DMS114 treated with DMSO at 0.1 percent for 48 hours (cell line): ENCODE data around the gene HEATR5A.
"Not testable (repeated sequence)": the region's sequence is repeated elsewhere in the genome, so short reads cannot be mapped to it uniquely, and the experiment has no call there.

Experiments used
- DNase-seq: peaks from one replicate; lab custom pipeline; 2025; ENCODE audit not compliant: unreplicated experiment; lab: John Stamatoyannopoulos, UW

HEATR5A gene

DNA sequence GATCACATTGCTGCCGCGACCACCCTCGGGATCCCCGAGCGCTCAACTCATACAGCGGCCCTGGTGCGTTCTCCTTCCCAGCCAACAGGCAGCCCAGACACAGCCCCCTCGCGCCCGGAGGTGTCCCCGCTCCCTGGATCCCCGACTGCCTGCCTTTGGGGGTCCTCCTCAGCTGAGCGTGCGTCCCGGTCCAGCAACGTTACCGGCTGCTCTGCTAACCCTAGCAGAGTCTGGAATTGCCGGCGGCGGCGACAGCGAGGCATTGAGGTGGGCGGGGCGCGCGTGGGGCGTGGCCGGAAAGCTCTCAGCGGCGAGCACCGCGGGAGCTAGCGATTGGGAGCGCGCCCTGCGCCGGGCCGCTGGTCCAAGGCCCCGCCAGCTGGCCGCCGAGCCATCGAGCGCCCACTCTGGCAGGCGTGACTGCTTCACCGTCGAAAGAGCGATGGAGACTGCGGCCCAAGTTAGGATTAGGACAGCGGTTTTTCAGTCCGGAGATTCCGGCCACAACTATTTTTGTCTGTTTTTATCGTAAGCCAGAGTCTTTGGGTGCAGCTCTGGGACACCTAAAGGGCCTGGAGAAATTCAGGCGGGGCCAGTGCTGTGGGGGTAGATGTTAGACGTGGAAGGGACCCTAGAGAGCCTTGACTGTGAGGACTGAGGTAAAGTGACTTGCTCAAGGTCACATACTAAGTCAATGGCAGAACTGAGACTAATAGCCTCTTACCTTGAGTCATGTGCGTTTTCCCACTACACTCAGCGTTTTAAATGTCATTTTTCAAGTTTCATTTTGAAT lies at the start of gene HEATR5A:
Gene HEATR5A (minus strand): TSS at position 232 of the 793 bp plus-strand sequence. CDS start 17,575 bp downstream, outside the sequence.
- DNase-seq, result peak; percentile 86

- no peak for DNase-seq
Observed at GRCh38 chr14:31466554-31466953, 46.2 kb upstream of the HEATR5A start.

DNA sequence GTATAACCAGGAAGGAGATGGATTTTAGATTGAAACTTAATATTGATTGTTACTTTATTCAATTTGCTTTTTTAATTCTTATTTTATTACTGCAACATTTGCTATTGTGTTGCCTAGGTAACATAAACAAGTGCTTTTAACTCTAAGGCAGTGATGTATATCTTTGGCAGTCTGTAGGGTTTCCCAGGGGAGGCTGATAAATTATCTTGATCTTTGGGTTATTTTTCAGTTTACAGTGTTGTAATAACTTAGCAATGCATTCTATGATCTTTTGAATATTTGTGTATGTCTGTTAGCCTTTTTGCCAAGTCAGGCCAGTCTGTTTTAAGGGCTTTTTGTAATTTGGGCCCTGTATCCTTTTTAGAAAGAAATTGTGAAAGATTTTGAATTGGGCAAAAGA lies 44.8 kb upstream of the HEATR5A start:
- DNase-seq, result no peak

DNA sequence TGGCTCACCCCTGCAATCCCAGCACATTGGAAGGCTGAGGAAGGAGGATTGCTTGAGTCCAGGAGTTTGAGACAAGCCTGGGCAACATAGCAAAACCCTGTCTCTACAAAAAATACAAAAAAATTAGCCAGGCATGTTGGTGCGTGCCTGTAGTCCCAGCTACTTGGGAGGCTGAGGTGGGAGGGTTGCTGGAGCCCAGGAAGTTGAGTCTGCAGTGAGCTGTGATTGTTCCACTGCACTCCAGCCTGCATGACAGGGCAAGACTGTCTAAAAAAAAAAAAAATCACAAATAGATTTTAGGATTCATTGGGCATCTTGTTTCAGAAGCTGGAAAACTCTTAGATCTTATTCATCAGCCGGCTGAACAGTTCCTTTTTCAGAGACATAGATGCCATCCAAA lies 42.1 kb upstream of the HEATR5A start:
- not testable (repeated sequence) for DNase-seq

DNA sequence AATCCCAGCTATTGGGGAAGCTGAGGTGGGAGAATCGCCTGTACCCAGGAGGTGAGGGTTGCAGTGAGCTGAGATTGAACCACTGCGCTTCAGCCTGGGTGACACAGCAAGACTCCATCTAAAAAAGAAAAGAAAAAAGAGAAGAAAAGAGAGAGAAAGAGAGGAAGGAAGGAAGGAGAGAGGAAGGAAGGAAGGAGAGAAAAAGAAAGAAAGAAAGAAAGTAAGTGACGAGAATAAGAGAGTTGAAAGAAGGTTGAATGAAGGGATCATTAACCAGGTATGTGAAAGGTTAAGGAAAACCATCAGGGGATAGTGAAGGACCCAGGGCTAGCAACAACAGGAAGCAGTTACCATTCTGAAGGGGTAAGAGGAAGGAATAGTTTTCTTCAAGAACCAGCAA lies 41.2 kb upstream of the HEATR5A start:
- no peak for DNase-seq

- DNase-seq, result no peak
Observed at GRCh38 chr14:31457665-31458659, 37.6 kb upstream of the HEATR5A start.

DNA sequence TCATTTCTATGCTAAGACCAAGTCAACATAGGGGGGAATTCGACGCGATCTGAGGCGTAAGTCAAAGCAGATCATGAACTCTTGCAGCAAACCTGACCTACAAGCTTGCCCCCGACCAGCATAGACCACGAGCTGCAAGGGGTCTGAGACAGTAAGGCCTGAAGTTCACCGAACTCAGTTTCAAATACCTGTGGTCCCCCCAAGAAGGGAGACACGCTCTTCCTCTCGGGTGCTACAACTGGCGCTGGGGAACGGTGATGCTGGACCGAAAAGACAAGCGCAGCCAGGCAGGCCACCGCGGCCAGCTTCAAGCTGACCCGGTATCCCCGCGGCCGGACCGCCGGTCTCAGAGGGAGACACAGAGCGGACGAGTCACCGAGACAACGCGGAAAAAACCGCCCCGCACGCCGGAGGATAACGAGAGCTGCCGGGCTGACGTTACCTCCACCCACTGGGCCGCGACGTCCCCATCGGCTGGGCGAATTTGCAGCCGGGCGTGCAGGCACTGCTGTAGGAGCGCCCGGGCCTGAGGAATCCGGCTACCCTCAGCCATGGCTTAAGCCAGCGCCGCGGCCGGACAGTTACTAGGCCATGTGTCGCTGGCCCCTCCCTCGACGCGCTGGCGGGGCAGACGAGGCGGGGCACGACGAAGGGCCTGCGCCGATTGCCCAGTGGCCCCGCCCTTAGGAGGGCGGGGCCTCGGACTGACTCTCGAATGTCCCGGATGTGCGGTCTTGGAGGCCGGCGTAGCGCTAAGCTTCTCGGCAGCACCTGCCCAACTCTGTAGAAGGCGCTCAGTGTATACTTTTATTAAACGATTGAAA lies 36.7 kb upstream of the HEATR5A start, which contains the start of gene DTD2:
Gene DTD2 (minus strand): TSS at position 666 of the 824 bp plus-strand sequence. CDS start 113 bp downstream, at position 553.
- DNase-seq, result peak; percentile 84

DNA sequence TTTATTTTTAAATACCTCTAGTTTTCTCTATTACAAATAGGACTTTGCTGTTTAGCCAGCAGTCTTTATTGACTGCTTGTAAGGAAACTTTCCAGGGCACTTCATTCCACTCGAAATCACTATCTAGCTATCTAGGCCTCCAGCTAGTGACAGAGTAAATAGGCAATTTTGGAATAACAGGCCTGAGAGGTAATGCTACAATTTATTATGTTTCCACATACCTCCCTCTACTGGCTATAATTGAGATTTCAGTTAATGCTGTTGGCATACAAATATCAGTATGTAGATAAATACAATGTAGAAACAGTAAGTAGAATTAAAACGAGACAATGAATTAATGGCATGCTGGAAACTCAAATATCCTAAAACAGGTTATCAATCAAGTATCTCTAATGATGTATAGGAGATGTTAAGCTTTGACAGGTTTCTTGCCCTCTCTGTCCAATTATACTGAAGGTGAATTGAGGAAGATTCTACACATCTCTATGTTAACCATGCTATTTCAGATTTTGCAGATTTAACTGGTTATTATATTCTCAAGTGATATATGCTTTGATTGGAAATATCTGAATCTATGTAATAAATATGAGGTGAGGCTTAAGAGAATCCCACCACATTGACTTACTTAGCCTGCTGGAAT lies 29.7 kb upstream of the HEATR5A start:
- no peak for DNase-seq

DNA sequence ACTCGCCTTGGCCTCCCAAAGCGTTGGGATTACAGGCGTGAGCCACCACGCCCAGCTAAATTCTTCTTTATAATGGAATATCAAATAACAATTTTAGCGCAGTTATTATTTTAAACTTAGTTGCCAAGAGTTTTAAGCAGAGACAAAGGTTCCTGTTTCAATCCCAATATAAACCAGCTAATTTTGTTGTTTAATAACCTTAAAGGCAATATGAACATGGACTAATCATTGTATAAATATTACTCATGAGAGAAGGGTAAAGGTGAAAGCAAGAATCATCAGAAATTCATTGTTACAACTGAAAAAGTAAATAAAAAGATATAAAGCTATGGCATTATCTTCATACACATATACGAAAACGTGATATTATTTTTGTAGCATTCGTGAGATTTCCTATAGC lies 28.8 kb upstream of the HEATR5A start:
- DNase-seq, result no peak

GRCh38 chr14:31445703-31446102 lies 25.4 kb upstream of the HEATR5A start:
- no peak for DNase-seq

GRCh38 chr14:31442284-31442683 lies 21.9 kb upstream of the HEATR5A start:
- DNase-seq, result no peak

GRCh38 chr14:31441273-31442111 lies 21.1 kb upstream of the HEATR5A start:
- no peak for DNase-seq

- no peak for DNase-seq
Observed at GRCh38 chr14:31440280-31440679, 19.9 kb upstream of the HEATR5A start.

DNA sequence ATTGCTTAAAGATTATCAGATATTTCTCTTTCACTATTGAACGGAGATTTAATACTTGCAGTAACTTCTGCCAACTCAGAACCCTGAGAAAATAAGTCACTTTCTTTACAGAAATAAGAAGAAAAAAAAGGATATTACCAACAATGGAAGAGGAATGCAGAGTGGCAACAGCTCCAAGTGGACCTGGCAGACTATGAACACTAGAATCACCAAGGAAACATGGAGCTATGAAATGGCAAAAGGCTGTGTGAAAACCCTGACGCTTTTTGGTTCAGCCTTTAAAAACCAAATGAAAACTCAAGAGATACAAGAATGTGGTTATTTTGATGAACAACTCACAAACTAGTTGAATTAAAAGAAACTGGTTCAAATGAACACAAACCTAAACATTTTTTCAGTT lies 19.2 kb upstream of the HEATR5A start:
- no peak for DNase-seq

DNA sequence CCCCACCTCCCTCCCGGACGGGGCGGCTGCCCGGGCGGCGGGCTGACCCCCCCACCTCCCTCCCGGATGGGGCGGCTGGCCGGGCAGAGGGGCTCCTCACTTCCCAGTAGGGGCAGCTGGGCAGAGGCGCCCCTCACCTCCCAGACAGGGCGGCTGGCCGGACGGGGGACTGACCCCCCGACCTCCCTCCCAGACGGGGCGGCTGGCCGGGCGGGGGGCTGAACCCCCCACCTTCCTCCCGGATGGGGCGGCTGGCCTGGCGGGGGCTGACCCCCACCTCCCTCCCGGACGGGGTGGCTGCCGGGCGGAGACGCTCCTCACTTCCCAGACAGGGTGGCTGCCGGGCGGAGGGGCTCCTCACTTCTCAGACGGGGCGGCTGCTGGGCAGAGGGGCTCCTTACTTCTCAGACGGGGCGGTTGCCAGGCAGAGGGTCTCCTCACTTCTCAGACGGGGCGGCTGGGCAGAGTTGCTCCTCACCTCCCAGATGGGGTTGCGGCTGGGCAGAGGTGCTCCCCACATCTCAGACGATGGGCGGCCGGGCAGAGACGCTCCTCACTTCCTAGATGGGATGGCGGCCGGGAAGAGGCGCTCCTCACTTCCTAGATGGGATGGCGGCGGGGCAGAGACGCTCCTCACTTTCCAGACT lies 16.8 kb upstream of the HEATR5A start:
- DNase-seq, result not testable (repeated sequence)

DNA sequence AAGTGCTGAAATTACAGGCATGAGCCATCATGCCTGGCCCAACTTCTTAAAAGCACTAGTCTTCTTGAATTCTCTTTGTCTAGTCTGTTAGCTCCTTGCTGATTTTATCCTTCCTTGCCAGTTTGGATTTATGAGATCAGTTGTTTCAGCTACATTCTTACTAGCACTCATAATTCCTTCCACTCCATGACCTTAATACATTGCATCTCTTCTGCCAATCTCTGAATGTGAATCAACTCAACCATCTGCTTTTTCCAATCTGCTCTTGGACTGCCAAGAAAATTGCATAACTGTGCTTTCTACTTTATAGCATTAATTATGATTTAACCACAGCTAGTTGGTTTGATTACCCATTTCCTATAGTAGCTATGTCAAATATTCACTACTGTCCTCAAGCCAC lies 14.9 kb upstream of the HEATR5A start:
- no peak for DNase-seq

GRCh38 chr14:31430634-31431264 lies 10.4 kb upstream of the HEATR5A start:
- DNase-seq, result no peak

DNA sequence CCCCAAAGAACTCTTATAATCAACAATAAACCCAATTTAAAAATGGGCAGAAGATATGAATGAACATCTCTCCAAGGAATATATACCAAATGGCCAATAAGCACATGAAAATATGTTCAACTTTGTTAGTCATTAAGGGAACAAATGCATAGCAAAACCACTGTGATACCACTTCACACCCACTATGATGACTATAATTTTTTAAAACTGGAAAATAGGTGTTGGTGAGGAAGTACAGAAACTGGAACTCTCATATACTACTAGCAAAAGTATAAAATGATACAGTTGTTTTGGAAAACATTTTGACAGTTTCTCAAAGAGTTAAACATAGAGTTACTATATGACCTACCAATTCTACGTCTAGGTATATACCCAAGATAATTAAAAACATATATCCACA lies 9.4 kb upstream of the HEATR5A start:
- DNase-seq, result no peak
